Cardiac muscle cell (in vitro differentiated cells and primary cell): Measurements from ENCODE around the gene MT3. TPM values are rescaled to one million over a fixed set of nuclear protein-coding genes. Genes with fewer than 3 reads are reported as not detected.
A peak's percentile ranks its signal among the peaks of the same experiment; 100 is the strongest.
"Not testable (repeated sequence)": the region's sequence is repeated elsewhere in the genome, so short reads cannot be mapped to it uniquely, and the experiment has no call there.

Experiments
- DNase-seq, 2 donors: peaks; one replicate each; pipeline versions ENCODE4 v3.0.0 to v3.0.0-alpha.2; 2010 to 2017; ENCODE audit warnings: low read depth in 1 of 2, low spot score in 1 of 2
- H3K27ac ChIP-seq: fragments of 200-600 bp; sonication (generic); 2 replicates; pipeline ENCODE4 v1.5.1; 2016
- H3K27me3 ChIP-seq: fragments of 200-600 bp; sonication (generic); 2 replicates; pipeline ENCODE4 v1.6.0; 2016; ENCODE audit warnings: control low read depth
- H3K36me3 ChIP-seq: fragments of 200-600 bp; sonication (generic); 2 replicates; pipeline ENCODE4 v1.5.1; 2016; ENCODE audit warnings: control low read depth
- H3K4me1 ChIP-seq: fragments of 200-600 bp; sonication (generic); 2 replicates; pipeline ENCODE4 v1.8.1; 2017; ENCODE audit warnings: low read depth, mild to moderate bottlenecking, mixed run types
- H3K4me3 ChIP-seq: fragments of 200-600 bp; sonication (generic); 2 replicates; pipeline ENCODE4 v1.5.1; 2016; ENCODE audit warnings: mild to moderate bottlenecking
- H3K9me3 ChIP-seq: fragments of 200-600 bp; sonication (generic); 2 replicates; pipeline ENCODE4 v1.5.1; 2017; ENCODE audit warnings: low read depth, mild to moderate bottlenecking, control low read depth
- CTCF ChIP-seq: IDR thresholded peaks from 2 replicates; pipeline ENCODE4 v1.5.1; 2012; ENCODE audit warnings: low read depth, mild to moderate bottlenecking, low read length
- polyA plus RNA-seq: library from polyadenylated mRNA; unstranded; fragments of >200 nt; fragmentation: Nextera tagmentation; extraction: Ambion mirVana; gene quantifications from 2 replicates; pipeline ENCODE4 v1.2.1, GENCODE V29; 2016
- total RNA-seq: library from RNA; depleted of rRNA; stranded (reverse); fragments of >200 nt; gene quantifications from 2 replicates; pipeline ENCODE4 v1.2.3, GENCODE V29; 2016

The MT3 gene
- total and polyA plus RNA-seq, 2 experiments from 2014 or later: 1.0 TPM; not detected in 1

GRCh38 chr16:56617212-56618085, 28.1 kb downstream of the MT3 start:
- H3K4me3 ChIP-seq: no peak overlapping the region
- H3K9me3 ChIP-seq: no peaks in the 10 kb centered on the region
- H3K36me3 ChIP-seq: no peaks in the 10 kb centered on the region
- TF ChIP-seq CTCF: no peak
- no peak overlapping the region for H3K27ac ChIP-seq
- peaks cover 87% of the 10 kb centered on the region for H3K27me3 ChIP-seq
- peak; percentile 23 to 82 for DNase-seq
- no peaks in the 10 kb centered on the region for H3K4me1 ChIP-seq

GRCh38 chr16:56618138-56618537, 28.8 kb downstream of the MT3 start:
- no peak for TF ChIP-seq CTCF
- no peak overlapping the region for H3K4me3 ChIP-seq
- no peak for DNase-seq
- H3K9me3 ChIP-seq: no peaks in the 10 kb centered on the region
- H3K27me3 ChIP-seq: peaks cover 82% of the 10 kb centered on the region
- no peaks in the 10 kb centered on the region for H3K4me1 ChIP-seq
- H3K27ac ChIP-seq: no peak overlapping the region
- H3K36me3 ChIP-seq: no peaks in the 10 kb centered on the region

- Histone ChIP-seq H3K4me1 (no peaks in the 10 kb centered on the region), H3K36me3 (no peaks in the 10 kb centered on the region), H3K27ac (no peak overlapping the region), H3K9me3 (no peaks in the 10 kb centered on the region), H3K4me3 (no peak overlapping the region), H3K27me3 (peaks cover 81% of the 10 kb centered on the region)
- no peak for TF ChIP-seq CTCF
- no peak for DNase-seq
Observed at GRCh38 chr16:56620339-56620897, 31.1 kb downstream of the MT3 start.

GRCh38 chr16:56621665-56622445, 32.5 kb downstream of the MT3 start:
- not testable (repeated sequence) for H3K9me3 ChIP-seq, H3K27ac ChIP-seq, DNase-seq, H3K36me3 ChIP-seq, H3K4me3 ChIP-seq, H3K4me1 ChIP-seq
- H3K27me3 ChIP-seq: peaks cover 81% of the 10 kb centered on the region

GRCh38 chr16:56623184-56623583, 33.9 kb downstream of the MT3 start:
- H3K36me3 ChIP-seq, H3K4me1 ChIP-seq, H3K4me3 ChIP-seq, H3K27ac ChIP-seq, H3K9me3 ChIP-seq, DNase-seq: not testable (repeated sequence)
- H3K27me3 ChIP-seq: peaks cover 81% of the 10 kb centered on the region

- DNase-seq: no peak
- Histone ChIP-seq H3K36me3 (no peaks in the 10 kb centered on the region), H3K27me3 (peaks cover 81% of the 10 kb centered on the region), H3K4me3 (no peak overlapping the region), H3K9me3 (no peaks in the 10 kb centered on the region), H3K4me1 (peaks cover 5% of the 10 kb centered on the region), H3K27ac (no peak overlapping the region)
- TF ChIP-seq CTCF: no peak
Observed at GRCh38 chr16:56623637-56624036, 34.3 kb downstream of the MT3 start.
